ENCODE results near the gene UNC5CL. TPM values are rescaled to one million over a fixed set of nuclear protein-coding genes. Genes with fewer than 3 reads are reported as not detected.

Gene UNC5CL
- polyA plus RNA-seq, 1 experiment, result not detected

DNA sequence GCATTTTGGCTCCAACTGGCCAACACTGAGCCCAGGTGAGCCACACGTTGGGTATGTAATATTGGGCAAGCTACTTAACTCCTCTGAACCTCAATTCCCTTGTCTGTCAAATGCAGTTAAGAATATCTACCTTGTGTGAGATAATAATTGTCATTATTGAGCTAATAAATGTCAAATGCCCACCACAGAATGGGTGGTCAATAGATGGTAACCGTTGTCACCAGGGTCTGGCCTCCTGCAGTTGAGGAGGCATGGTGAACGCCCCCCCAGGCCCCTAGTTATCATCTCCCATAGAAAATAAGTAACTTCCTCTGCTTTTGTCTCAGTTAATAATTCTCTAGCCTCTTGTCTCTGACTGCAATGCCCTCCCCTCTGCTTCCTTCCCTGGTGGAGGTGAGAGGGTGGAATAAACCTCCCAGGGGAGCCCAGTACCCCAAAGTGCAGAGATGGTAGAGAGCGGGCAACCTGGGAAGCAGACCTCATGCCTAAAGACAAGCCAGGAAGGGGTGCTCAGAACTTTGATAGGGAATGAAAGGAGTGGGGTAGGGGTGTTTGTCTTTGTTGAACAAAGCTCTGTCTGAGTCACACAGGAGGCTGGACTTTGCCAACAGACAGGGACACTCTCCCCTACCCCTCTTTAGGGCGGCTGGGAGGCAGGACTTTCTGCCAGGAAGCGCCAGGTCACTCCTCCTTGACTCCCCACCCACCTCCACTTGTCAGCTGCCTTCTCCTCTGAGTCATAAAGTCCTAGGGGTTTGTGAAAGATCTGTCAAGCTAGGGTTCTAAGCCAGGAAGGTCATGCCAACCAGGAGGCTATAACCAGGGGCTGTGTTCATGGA, 1.3 kb upstream of the UNC5CL start:
- no peak for DNase-seq (ENCODE audit: low read depth)
- ChIA-PET POLR2A (no interaction called here), CTCF (interaction anchor here (0.6 to 6.4 kb wide), 17 partner anchors 9 to 1487 kb away, joined by 3 to 68 read pairs (median 6); partner anchors contain the start of gene APOBEC2)
- no peak for TF ChIP-seq CTCF (IDR thresholded peaks at IDR 0.05; ENCODE audit: insufficient read depth, low read depth, low read length)
- H3K4me3 ChIP-seq (ENCODE audit: low read depth, low read length), result no peak overlapping the region
- peaks cover 3% of the 10 kb centered on the region; the same call in 1 of the 2 replicates for H3K27me3 ChIP-seq (ENCODE audit: control insufficient read depth, insufficient read depth, low read length)
- H3K36me3 ChIP-seq (ENCODE audit: control insufficient read depth, insufficient read depth, low read length), result no peaks in the 10 kb centered on the region

GRCh38 chr6:41038205-41038604, 816 bp downstream of the UNC5CL start:
- no peaks in the 10 kb centered on the region for H3K36me3 ChIP-seq (ENCODE audit: control insufficient read depth, insufficient read depth, low read length)
- H3K4me3 ChIP-seq (ENCODE audit: low read depth, low read length), result no peak overlapping the region
- ChIA-PET POLR2A (no interaction called here), CTCF (interaction anchor here (0.8 to 6.4 kb wide), 10 partner anchors 9 to 142 kb away, joined by 3 to 68 read pairs (median 8); partner anchors contain the start of gene APOBEC2)
- no peak for TF ChIP-seq CTCF (IDR thresholded peaks at IDR 0.05; ENCODE audit: insufficient read depth, low read depth, low read length)
- peaks cover 3% of the 10 kb centered on the region; the same call in 1 of the 2 replicates for H3K27me3 ChIP-seq (ENCODE audit: control insufficient read depth, insufficient read depth, low read length)
- no peak for DNase-seq (ENCODE audit: low read depth)

DNA sequence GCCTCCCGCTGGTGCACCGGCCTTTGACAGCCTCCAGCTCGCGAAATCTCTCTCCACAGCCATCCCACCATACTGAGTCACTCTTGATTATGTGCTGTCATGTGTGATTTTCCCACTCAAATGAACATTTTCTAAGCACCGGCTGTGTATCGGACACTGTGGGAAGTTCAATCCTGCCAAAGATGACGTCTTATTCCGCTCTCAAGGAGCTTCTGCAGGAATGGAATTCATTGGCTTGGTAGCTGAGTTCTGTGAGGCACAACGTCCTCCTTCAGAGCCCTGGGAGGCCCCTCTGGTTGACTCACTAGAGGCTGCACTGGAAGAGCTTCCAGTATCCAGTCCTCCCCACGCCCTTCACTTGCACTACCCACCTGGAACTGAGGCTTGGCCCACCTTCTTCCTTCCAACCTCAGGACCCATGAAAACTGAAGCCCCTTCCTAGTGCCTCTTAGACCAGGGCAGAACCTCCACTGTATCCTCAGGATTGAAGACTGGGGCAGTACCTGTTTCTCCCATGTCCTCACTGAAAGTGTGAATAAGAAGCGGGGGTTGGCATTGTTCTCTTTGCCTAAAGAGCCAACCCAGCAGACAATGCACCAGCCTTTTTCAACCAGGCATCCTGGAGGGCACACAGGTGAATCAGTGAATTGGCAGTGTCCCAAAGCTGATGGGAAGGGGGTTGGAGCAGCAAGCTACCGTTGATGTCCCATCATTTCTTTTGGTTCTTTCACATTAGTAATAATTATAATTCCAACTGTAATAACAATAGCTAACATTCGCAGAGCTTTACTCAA, 1.7 kb downstream of the UNC5CL start:
- no peaks in the 10 kb centered on the region for H3K36me3 ChIP-seq (ENCODE audit: control insufficient read depth, insufficient read depth, low read length)
- CTCF ChIA-PET, result interaction anchor here (0.8 to 2.5 kb wide), 9 partner anchors 9 to 143 kb away, joined by 3 to 15 read pairs (median 5); no protein-coding TSS in a partner anchor
- peaks cover 3% of the 10 kb centered on the region; the same call in 1 of the 2 replicates for H3K27me3 ChIP-seq (ENCODE audit: control insufficient read depth, insufficient read depth, low read length)
- no peak for TF ChIP-seq CTCF (IDR thresholded peaks at IDR 0.05; ENCODE audit: insufficient read depth, low read depth, low read length)
- POLR2A ChIA-PET, result no interaction called here
- DNase-seq (ENCODE audit: low read depth), result no peak
- H3K4me3 ChIP-seq (ENCODE audit: low read depth, low read length), result no peak overlapping the region

DNA sequence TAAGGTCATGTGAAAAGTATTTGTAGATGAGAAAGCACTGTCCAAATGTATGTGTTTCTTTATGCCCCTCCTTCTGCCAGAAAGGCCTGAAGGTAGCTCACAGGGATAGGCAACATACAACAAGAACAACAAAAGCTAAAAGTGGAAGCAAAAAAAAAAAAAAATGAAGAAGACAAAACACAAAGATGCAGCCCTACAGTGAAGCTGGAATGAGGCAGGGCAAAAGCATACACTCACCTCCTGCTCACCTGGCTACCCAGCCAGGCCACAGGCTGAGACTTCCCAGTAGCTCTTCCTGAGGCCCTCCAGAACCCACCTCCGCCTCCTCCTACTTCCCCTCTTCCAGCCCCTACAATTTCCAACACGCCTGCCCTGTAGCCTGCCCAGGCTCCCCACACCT, 2.4 kb downstream of the UNC5CL start:
- ChIA-PET CTCF (interaction anchor here (0.8 to 2.5 kb wide), 6 partner anchors 9 to 143 kb away, joined by 3 to 15 read pairs (median 6); no protein-coding TSS in a partner anchor), POLR2A (no interaction called here)
- H3K4me3 ChIP-seq (ENCODE audit: low read depth, low read length), result no peak overlapping the region
- no peak for DNase-seq (ENCODE audit: low read depth)
- H3K36me3 ChIP-seq (ENCODE audit: control insufficient read depth, insufficient read depth, low read length), result no peaks in the 10 kb centered on the region
- no peak for TF ChIP-seq CTCF (IDR thresholded peaks at IDR 0.05; ENCODE audit: insufficient read depth, low read depth, low read length)
- H3K27me3 ChIP-seq (ENCODE audit: control insufficient read depth, insufficient read depth, low read length), result peaks cover 3% of the 10 kb centered on the region; the same call in 1 of the 2 replicates

- no peak for TF ChIP-seq CTCF (IDR thresholded peaks at IDR 0.05; ENCODE audit: insufficient read depth, low read depth, low read length)
- Histone ChIP-seq H3K4me3 (ENCODE audit: low read depth, low read length) (no peak overlapping the region), H3K36me3 (ENCODE audit: control insufficient read depth, insufficient read depth, low read length) (no peaks in the 10 kb centered on the region), H3K27me3 (ENCODE audit: control insufficient read depth, insufficient read depth, low read length) (peaks cover 4% of the 10 kb centered on the region; the same call in 1 of the 2 replicates)
- no peak for DNase-seq (ENCODE audit: low read depth)
- CTCF ChIA-PET, result interaction anchor here (0.8 to 2.5 kb wide), 4 partner anchors 8 to 142 kb away, joined by 3 to 15 read pairs (median 6); no protein-coding TSS in a partner anchor
- POLR2A ChIA-PET, result no interaction called here
Observed at GRCh38 chr6:41036186-41036585, 2.8 kb downstream of the UNC5CL start.
